PC-9 (cell line): ENCODE measurements around the gene MACROD1.

Source experiments
- EZH2 ChIP-seq: fragments of 200-600 bp; sonication (generic); IDR thresholded peaks from 2 replicates; pipeline ENCODE4 v1.8.0; 2017; ENCODE audit warnings: antibody characterized with exemption, low read depth
- TF ChIP-seq, protein P1 (sequence below): fragments of 200-600 bp; sonication (generic); conservative IDR thresholded peaks from 2 replicates; pipeline ENCODE4 v1.6.1; 2017; ENCODE audit warnings: mixed run types, antibody characterized with exemption, mild to moderate bottlenecking, moderate library complexity

DNA sequence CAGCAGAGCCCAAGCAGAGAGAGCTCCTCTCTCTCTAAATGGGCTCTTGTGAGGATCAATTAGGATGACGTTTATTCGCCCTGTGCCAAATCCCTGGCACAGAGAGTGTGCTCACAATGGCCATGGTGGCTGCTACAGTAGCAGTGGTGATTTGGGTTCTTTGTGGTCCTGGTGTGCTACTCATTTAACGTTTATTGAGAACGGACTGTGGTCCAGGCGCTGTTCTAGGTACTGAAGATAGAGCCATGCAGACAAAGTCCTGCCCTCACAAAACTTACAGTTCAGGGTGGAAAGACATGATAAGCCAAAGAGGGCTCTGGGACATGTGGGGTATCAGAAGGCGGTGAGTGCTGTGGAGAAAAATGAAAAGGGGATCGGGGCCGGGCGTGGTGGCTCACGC is 174.4 kb downstream of the MACROD1 start:
- TF ChIP-seq, protein P1, sequence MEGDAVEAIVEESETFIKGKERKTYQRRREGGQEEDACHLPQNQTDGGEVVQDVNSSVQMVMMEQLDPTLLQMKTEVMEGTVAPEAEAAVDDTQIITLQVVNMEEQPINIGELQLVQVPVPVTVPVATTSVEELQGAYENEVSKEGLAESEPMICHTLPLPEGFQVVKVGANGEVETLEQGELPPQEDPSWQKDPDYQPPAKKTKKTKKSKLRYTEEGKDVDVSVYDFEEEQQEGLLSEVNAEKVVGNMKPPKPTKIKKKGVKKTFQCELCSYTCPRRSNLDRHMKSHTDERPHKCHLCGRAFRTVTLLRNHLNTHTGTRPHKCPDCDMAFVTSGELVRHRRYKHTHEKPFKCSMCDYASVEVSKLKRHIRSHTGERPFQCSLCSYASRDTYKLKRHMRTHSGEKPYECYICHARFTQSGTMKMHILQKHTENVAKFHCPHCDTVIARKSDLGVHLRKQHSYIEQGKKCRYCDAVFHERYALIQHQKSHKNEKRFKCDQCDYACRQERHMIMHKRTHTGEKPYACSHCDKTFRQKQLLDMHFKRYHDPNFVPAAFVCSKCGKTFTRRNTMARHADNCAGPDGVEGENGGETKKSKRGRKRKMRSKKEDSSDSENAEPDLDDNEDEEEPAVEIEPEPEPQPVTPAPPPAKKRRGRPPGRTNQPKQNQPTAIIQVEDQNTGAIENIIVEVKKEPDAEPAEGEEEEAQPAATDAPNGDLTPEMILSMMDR: no peak
- TF ChIP-seq EZH2: no peak
